Progenitor cell of endocrine pancreas (in vitro differentiated cells): ENCODE measurements around the gene MT2A. TPM values are rescaled to one million over a fixed set of nuclear protein-coding genes. Genes with fewer than 3 reads are reported as not detected.
A peak's percentile ranks its signal among the peaks of the same experiment; 100 is the strongest.

Experiments
- DNase-seq: peaks from one replicate; pipeline ENCODE4 v3.0.0; 2021; ENCODE audit warnings: low spot score; ENCODE audit not compliant: unreplicated experiment
- H3K27ac Mint-ChIP-seq: 2 replicates; pipeline ENCODE4 v1.8.0; 2021; ENCODE audit warnings: mild to moderate bottlenecking, moderate library complexity, mixed read lengths
- H3K27me3 Mint-ChIP-seq: 2 replicates; pipeline ENCODE4 v1.8.0; 2021; ENCODE audit warnings: mixed read lengths
- H3K36me3 Mint-ChIP-seq: 2 replicates; pipeline ENCODE4 v1.8.0; 2022; ENCODE audit warnings: mixed read lengths; ENCODE audit not compliant: insufficient read depth
- H3K4me1 Mint-ChIP-seq: 2 replicates; pipeline ENCODE4 v1.8.0; 2021; ENCODE audit warnings: low read depth, mixed read lengths
- H3K4me3 Mint-ChIP-seq: 2 replicates; pipeline ENCODE4 v1.8.0; 2021; ENCODE audit warnings: low read depth, mild to moderate bottlenecking, moderate library complexity, mixed read lengths
- H3K9me3 Mint-ChIP-seq: 2 replicates; pipeline ENCODE4 v1.8.0; 2021; ENCODE audit warnings: low read depth, mixed read lengths
- CTCF ChIP-seq: fragments of 200-600 bp; sonication (generic); IDR thresholded peaks from one replicate; pipeline ENCODE4 v1.5.0; 2021; ENCODE audit warnings: antibody characterized with exemption, mild to moderate bottlenecking; ENCODE audit not compliant: unreplicated experiment
- total RNA-seq: library from RNA; stranded (reverse); gene quantifications from 2 replicates; pipeline ENCODE4 v1.2.1, GENCODE V29; 2021

The MT2A gene
- total RNA-seq, 1 donor from 2014 or later = 11.5 TPM

GRCh38 chr16:56623637-56624036 is 15.3 kb downstream of the MT2A start:
- no peaks in the 10 kb centered on the region for H3K9me3 Mint-ChIP-seq
- no peak overlapping the region for H3K27ac Mint-ChIP-seq
- TF ChIP-seq CTCF = no peak
- no peak overlapping the region for H3K4me3 Mint-ChIP-seq
- H3K36me3 Mint-ChIP-seq = no peaks in the 10 kb centered on the region
- peaks cover 6% of the 10 kb centered on the region for H3K4me1 Mint-ChIP-seq
- DNase-seq = no peak
- peaks cover 87% of the 10 kb centered on the region for H3K27me3 Mint-ChIP-seq

DNA sequence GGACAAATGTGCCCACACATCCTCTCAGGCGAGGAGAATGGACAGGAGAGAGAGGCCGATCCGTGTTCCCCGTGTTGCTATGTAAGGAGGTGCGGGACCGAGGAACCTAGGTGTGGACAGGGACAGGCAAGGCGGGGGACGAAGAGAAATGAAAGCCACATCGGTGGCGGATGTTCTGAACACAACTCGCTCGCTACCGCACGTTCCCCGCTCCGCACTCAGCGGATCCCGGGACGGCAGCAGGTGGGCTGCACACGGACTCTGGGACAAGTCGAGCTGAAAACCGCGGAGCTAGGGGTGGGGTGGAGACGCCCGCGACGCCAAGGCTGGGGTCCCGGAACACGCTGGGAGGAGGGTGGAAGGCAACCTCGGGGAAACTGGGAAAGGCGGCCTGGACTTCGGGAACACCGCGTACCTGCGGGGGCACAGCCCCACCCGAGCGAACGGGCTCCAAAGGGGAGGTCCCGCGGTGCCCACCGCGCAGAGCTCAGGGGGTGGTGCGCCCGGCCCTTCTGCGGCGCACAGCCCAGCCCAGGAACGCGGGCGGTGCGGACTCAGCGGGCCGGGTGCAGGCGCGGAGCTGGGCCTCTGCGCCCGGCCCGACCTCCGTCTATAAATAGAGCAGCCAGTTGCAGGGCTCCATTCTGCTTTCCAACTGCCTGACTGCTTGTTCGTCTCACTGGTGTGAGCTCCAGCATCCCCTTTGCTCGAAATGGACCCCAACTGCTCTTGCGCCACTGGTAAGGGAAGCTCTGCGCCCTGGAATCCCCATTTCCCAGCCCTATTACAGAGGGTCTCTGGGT is 17.0 kb downstream of the MT2A start, which contains the start of gene MT1E:
TSS of gene MT1E (plus strand) at position 642 of the 803 bp plus-strand sequence. CDS start at position 713, 71 bp downstream.
- no peaks in the 10 kb centered on the region for H3K9me3 Mint-ChIP-seq
- no peak for DNase-seq
- peaks cover 6% of the 10 kb centered on the region for H3K4me1 Mint-ChIP-seq
- peaks cover 88% of the 10 kb centered on the region for H3K27me3 Mint-ChIP-seq
- no peak within 1 kb of the TSS for H3K27ac Mint-ChIP-seq
- peak within 1 kb of the TSS; percentile 70 for H3K4me3 Mint-ChIP-seq
- no peak for TF ChIP-seq CTCF
- H3K36me3 Mint-ChIP-seq = no peaks in the 10 kb centered on the region

DNA sequence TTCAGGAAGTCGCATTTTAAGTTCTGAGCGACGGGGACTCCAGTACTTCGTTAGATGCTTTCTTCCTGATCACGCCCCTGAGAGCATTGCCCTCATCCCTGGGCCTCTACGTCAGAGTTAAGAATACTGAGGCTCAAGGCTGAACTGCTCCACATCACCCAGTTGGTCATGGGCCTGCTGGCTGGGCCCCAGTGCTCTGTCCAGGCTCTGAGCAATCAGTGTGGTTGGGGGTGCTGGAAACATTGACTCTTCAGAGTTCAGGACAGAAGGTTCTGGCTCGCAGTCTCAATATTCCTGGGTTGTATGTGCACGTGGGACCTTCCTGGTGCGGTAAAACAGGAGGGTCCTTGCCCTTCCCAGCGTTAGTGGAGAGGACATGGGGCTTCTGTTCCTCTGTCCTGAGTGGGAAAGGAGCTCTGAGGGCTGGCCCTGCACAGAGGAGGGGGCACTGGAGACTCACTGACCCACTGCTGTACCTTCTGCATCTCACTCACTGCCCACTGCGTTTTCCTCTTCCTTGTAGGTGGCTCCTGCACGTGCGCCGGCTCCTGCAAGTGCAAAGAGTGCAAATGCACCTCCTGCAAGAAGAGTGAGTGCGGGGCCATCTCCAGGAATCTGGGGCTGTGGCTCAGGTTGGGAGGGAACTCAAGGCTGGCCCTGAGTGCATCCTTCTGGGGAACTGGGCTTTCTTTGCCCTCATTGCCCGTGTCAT is 17.7 kb downstream of the MT2A start:
- Mint-ChIP-seq H3K27me3 (peaks cover 89% of the 10 kb centered on the region), H3K4me3 (peak overlapping the region; percentile 62), H3K9me3 (no peaks in the 10 kb centered on the region), H3K27ac (no peak overlapping the region), H3K4me1 (peaks cover 6% of the 10 kb centered on the region), H3K36me3 (no peaks in the 10 kb centered on the region)
- DNase-seq = no peak
- TF ChIP-seq CTCF = no peak

DNA sequence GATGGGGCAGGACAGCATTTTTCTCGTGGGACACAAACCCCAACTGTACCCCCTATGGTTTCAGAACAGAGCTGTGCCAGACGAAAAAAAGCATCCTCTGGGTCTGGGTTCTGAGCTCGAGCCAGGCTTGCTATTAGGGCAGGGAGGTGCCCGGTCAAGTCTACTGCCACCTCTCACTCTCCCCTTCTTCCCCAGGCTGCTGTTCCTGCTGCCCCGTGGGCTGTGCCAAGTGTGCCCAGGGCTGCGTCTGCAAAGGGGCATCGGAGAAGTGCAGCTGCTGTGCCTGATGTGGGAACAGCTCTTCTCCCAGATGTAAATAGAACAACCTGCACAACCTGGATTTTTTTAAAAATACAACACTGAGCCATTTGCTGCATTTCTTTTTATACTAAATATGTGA is 18.3 kb downstream of the MT2A start:
- no peak overlapping the region for H3K4me3 Mint-ChIP-seq
- H3K27ac Mint-ChIP-seq = no peak overlapping the region
- H3K36me3 Mint-ChIP-seq = no peaks in the 10 kb centered on the region
- no peak for TF ChIP-seq CTCF
- H3K4me1 Mint-ChIP-seq = peaks cover 7% of the 10 kb centered on the region
- peaks cover 89% of the 10 kb centered on the region for H3K27me3 Mint-ChIP-seq
- H3K9me3 Mint-ChIP-seq = no peaks in the 10 kb centered on the region
- no peak for DNase-seq

GRCh38 chr16:56628486-56629350 is 20.3 kb downstream of the MT2A start:
- H3K27ac Mint-ChIP-seq = no peak overlapping the region
- no peaks in the 10 kb centered on the region for H3K9me3 Mint-ChIP-seq
- no peak for TF ChIP-seq CTCF
- no peak overlapping the region for H3K4me3 Mint-ChIP-seq
- peaks cover 12% of the 10 kb centered on the region for H3K4me1 Mint-ChIP-seq
- DNase-seq = no peak
- H3K36me3 Mint-ChIP-seq = no peaks in the 10 kb centered on the region
- H3K27me3 Mint-ChIP-seq = peaks cover 87% of the 10 kb centered on the region
